Keratinocyte (primary cell): Measurements from ENCODE around the gene CDC42EP3. TPM values are rescaled to one million over a fixed set of nuclear protein-coding genes. Genes with fewer than 3 reads are reported as not detected.
A peak's percentile ranks its signal among the peaks of the same experiment; 100 is the strongest.

ENCODE experiments used
- DNase-seq: peaks from one replicate; pipeline ENCODE4 v3.0.0-alpha.2; 2011; ENCODE audit warnings: low read depth, missing footprints, low spot score
- FAIRE-seq: peaks from 2 replicates; lab custom pipeline; 2011; peaks lifted over from hg19 to GRCh38; lab: Jason Lieb, UNC
- H2AFZ ChIP-seq: 2 replicates; pipeline ENCODE4 v1.6.0; 2012; ENCODE audit warnings: low read length, control low read depth, inconsistent platforms; ENCODE audit not compliant: control insufficient read depth
- H3K27ac ChIP-seq: 2 replicates; pipeline ENCODE4 v1.5.1; 2011; ENCODE audit warnings: low read length; ENCODE audit not compliant: control insufficient read depth, insufficient read depth
- H3K27me3 ChIP-seq: 3 replicates; pipeline ENCODE4 v1.6.0; 2011; ENCODE audit warnings: low read length; ENCODE audit not compliant: control insufficient read depth, insufficient read depth; ENCODE audit errors: extremely low read depth
- H3K36me3 ChIP-seq, 2 experiments: 2 replicates in 1 of 2; 3 replicates in 1 of 2; pipeline ENCODE4 v1.5.1; 2011; ENCODE audit warnings: low read length in 2 of 2, mild to moderate bottlenecking in 1 of 2; ENCODE audit not compliant: control insufficient read depth in 2 of 2, insufficient read depth in 2 of 2; ENCODE audit errors: extremely low read depth in 1 of 2
- H3K4me1 ChIP-seq: 3 replicates; pipeline ENCODE4 v1.5.1; 2011; ENCODE audit warnings: low read length; ENCODE audit not compliant: control insufficient read depth, insufficient read depth; ENCODE audit errors: extremely low read depth
- H3K4me2 ChIP-seq: 3 replicates; pipeline ENCODE4 v1.6.0; 2011; ENCODE audit warnings: low read depth, low read length; ENCODE audit not compliant: control insufficient read depth, insufficient read depth; ENCODE audit errors: extremely low read depth
- H3K4me3 ChIP-seq, 3 experiments: fragments of 200-600 bp in 1 of 3; sonication (generic) in 1 of 3; 2 replicates in 2 of 3; 3 replicates in 1 of 3; pipeline ENCODE4 v1.5.1; 2011 to 2016; ENCODE audit warnings: low read length in 3 of 3, mild to moderate bottlenecking in 3 of 3, control low read depth in 2 of 3, inconsistent platforms in 1 of 3, low read depth in 1 of 3, mixed read lengths in 1 of 3, mixed run types in 1 of 3, moderate library complexity in 1 of 3; ENCODE audit not compliant: control insufficient read depth in 2 of 3, insufficient read depth in 2 of 3; ENCODE audit errors: extremely low read depth in 1 of 3
- H3K79me2 ChIP-seq: 2 replicates; pipeline ENCODE4 v1.6.0; 2012; ENCODE audit warnings: low read length; ENCODE audit not compliant: control insufficient read depth, insufficient read depth
- H3K9ac ChIP-seq: 3 replicates; pipeline ENCODE4 v1.6.0; 2011; ENCODE audit warnings: low read length; ENCODE audit not compliant: control insufficient read depth, insufficient read depth; ENCODE audit errors: extremely low read depth
- H3K9me1 ChIP-seq: 3 replicates; pipeline ENCODE4 v1.6.0; 2011; ENCODE audit warnings: low read length; ENCODE audit not compliant: control insufficient read depth, insufficient read depth; ENCODE audit errors: extremely low read depth
- H3K9me3 ChIP-seq: 2 replicates; pipeline ENCODE4 v1.5.1; 2012; ENCODE audit warnings: low read depth, low read length; ENCODE audit not compliant: control insufficient read depth
- H4K20me1 ChIP-seq: 3 replicates; pipeline ENCODE4 v1.6.0; 2011; ENCODE audit warnings: low read length; ENCODE audit not compliant: control insufficient read depth, insufficient read depth; ENCODE audit errors: extremely low read depth
- EZH2 ChIP-seq: IDR thresholded peaks from one replicate; pipeline ENCODE4 v1.6.1; 2012; ENCODE audit warnings: inconsistent platforms, mild to moderate bottlenecking, low read length, moderate library complexity
- dilution Hi-C: fragments of 300-500 bp; cut with MboI; formaldehyde crosslinking; loops from one replicate; pipeline ENCODE4 v1.7.0; 2020; ENCODE audit warnings: low sequenced_read_pairs; ENCODE audit not compliant: extremely low pct_ligation_motif_present
- polyA plus RNA-seq, 5 experiments: library from polyadenylated mRNA; depleted of rRNA in 3 of 5; stranded (reverse) in 3 of 5; stranded (forward) in 1 of 5; unstranded in 1 of 5; fragments of >200 nt; gene quantifications; 1 replicate in 1 of 5; 2 replicates in 3 of 5; 3 replicates in 1 of 5; pipeline versions ENCODE4 v1.2.1 to v1.2.3, GENCODE V29; 2011 to 2012; ENCODE audit warnings: missing spikeins in 2 of 5, low read depth in 1 of 5, low replicate concordance in 1 of 5
- TF ChIP-seq, protein P1 (sequence below), 3 experiments: IDR thresholded peaks in 1 of 3; conservative IDR thresholded peaks in 1 of 3; optimal IDR thresholded peaks in 1 of 3; 2 replicates in 2 of 3; 3 replicates in 1 of 3; pipeline versions ENCODE3 to v1.5.1; 2011; ENCODE audit warnings: low read length in 3 of 3, mild to moderate bottlenecking in 3 of 3, moderate library complexity in 2 of 3, control low read depth in 1 of 3, inconsistent platforms in 1 of 3; ENCODE audit not compliant: insufficient read depth in 2 of 3; ENCODE audit errors: extremely low read depth in 1 of 3

The CDC42EP3 gene
- polyA plus RNA-seq, 1 donor (not counting 4 experiments of a cell fraction or from before 2014, with no cell fraction given) = 34.6 TPM

DNA sequence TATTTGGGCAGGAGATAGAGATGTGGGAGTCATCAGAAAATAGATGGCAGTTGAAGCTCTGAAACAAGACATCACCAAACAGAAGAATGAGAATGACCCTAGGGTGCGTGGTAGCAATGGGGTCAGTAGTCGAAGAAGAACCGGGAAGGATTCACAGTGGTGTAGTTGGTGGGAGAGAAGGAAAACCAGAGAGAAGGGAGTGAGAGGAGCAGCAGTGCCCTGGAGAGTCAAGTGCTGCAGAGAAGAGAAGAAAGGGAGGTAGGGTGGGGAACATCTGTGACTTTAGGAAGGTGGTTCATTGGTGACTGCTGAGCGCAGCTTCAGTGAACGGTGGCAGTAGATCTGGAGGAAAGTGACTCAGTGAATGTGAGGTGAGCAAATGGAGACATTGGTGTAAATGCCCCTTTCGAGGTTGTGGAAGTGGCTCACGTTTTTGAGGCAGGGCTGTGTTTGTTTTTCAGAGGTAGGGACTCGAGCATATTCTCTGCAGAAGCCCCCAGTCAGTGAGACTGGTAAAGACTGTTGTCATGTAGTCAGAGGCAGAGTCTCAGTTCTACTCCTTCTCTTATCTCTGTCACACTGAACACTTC lies 36.4 kb downstream of the CDC42EP3 start:
- peak overlapping the region; percentile 29 for H3K4me2 ChIP-seq
- DNase-seq = no peak
- H4K20me1 ChIP-seq = no peaks in the 10 kb centered on the region
- H3K79me2 ChIP-seq = no peaks in the 10 kb centered on the region
- no peaks in the 10 kb centered on the region for H3K9me3 ChIP-seq
- dilution Hi-C loops = no loop called here
- FAIRE-seq = no peak
- no peaks in the 10 kb centered on the region for H3K9me1 ChIP-seq
- H3K27me3 ChIP-seq = no peaks in the 10 kb centered on the region
- no peak overlapping the region for H2AFZ ChIP-seq
- peak overlapping the region; percentile 74 for H3K27ac ChIP-seq
- no peak for TF ChIP-seq EZH2
- TF ChIP-seq, protein P1, sequence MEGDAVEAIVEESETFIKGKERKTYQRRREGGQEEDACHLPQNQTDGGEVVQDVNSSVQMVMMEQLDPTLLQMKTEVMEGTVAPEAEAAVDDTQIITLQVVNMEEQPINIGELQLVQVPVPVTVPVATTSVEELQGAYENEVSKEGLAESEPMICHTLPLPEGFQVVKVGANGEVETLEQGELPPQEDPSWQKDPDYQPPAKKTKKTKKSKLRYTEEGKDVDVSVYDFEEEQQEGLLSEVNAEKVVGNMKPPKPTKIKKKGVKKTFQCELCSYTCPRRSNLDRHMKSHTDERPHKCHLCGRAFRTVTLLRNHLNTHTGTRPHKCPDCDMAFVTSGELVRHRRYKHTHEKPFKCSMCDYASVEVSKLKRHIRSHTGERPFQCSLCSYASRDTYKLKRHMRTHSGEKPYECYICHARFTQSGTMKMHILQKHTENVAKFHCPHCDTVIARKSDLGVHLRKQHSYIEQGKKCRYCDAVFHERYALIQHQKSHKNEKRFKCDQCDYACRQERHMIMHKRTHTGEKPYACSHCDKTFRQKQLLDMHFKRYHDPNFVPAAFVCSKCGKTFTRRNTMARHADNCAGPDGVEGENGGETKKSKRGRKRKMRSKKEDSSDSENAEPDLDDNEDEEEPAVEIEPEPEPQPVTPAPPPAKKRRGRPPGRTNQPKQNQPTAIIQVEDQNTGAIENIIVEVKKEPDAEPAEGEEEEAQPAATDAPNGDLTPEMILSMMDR (optimal IDR thresholded peaks at IDR 0.05 in 1 of 3, IDR thresholded peaks at IDR 0.05 in 1 of 3, conservative IDR thresholded peaks at IDR 0.05 in 1 of 3; ENCODE audit: extremely low read depth in 1 of 3, insufficient read depth in 2 of 3, low read length in 3 of 3) = no peak
- H3K36me3 ChIP-seq = no peaks in the 10 kb centered on the region
- peak overlapping the region; percentile 10 for H3K9ac ChIP-seq
- peaks cover 17% of the 10 kb centered on the region for H3K4me1 ChIP-seq
- H3K4me3 ChIP-seq = no peak overlapping the region

GRCh38 chr2:37633845-37634244 lies 37.6 kb downstream of the CDC42EP3 start:
- H3K36me3 ChIP-seq = no peaks in the 10 kb centered on the region
- no peak overlapping the region for H3K27ac ChIP-seq
- no peaks in the 10 kb centered on the region for H4K20me1 ChIP-seq
- no peaks in the 10 kb centered on the region for H3K27me3 ChIP-seq
- no peak overlapping the region for H3K9ac ChIP-seq
- dilution Hi-C loops = no loop called here
- no peaks in the 10 kb centered on the region for H3K79me2 ChIP-seq
- H3K9me1 ChIP-seq = no peaks in the 10 kb centered on the region
- FAIRE-seq (no peak), DNase-seq (no peak)
- TF ChIP-seq EZH2 = no peak
- TF ChIP-seq, protein P1 (optimal IDR thresholded peaks at IDR 0.05 in 1 of 3, IDR thresholded peaks at IDR 0.05 in 1 of 3, conservative IDR thresholded peaks at IDR 0.05 in 1 of 3; ENCODE audit: extremely low read depth in 1 of 3, insufficient read depth in 2 of 3, low read length in 3 of 3) = no peak
- H3K4me1 ChIP-seq = peaks cover 27% of the 10 kb centered on the region
- no peak overlapping the region for H3K4me3 ChIP-seq
- H3K4me2 ChIP-seq = no peak overlapping the region
- no peak overlapping the region for H2AFZ ChIP-seq
- no peaks in the 10 kb centered on the region for H3K9me3 ChIP-seq
